HG03521 (cell line): ENCODE measurements around the gene RUNDC1.
"Not testable (repeated sequence)": the region's sequence is repeated elsewhere in the genome, so short reads cannot be mapped to it uniquely, and the experiment has no call there.

Experiments used
- ATAC-seq: cut with Tn5 transposase; IDR thresholded peaks from one replicate; pipeline ENCODE4 v1.9.1; 2021; ENCODE audit warnings: mild to moderate bottlenecking, moderate library complexity; ENCODE audit not compliant: unreplicated experiment

The RUNDC1 gene

DNA sequence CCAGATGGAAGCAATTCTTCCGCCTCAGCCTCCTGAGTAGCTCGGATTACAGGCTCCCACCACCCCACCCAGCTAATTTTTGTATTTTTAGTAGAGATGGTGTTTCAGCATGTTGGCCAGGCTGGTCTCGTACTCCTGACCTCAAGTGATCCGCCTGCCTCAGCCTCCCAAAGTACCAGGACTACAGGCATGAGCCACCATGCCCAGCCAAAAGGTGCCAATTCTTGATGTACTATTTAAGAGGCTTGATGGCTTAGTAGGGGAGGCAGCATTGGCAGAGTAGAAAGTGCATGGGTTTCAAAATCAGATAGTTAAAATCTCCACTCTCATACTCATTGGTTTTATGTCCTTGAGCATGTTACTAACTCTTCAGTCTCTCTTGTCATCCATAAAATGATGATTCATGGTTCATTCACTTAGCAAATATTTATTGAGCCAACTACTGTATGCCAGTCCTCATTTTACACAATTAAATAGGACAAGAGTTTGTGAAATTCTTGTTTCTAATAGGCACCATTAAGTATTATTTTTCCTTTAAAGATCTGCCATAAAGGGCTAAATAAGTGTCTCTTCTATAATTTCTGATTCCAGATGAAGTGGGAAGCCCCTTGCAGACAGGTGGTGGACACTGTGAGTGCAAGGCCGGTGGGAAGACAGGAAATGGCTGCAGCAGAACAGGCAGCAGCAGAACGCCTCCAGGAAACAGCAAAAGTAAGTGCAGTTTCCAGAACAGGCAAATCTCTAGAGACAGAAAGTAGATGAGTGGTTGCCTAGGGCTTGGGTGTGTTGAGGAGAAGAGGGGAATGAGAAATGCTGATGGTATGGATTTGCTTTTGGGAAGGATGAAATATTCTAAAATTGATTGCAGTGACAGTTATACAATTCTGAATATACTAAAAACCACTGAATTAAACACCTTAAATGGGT is 9.6 kb downstream of the RUNDC1 start:
- ATAC-seq = no peak

DNA sequence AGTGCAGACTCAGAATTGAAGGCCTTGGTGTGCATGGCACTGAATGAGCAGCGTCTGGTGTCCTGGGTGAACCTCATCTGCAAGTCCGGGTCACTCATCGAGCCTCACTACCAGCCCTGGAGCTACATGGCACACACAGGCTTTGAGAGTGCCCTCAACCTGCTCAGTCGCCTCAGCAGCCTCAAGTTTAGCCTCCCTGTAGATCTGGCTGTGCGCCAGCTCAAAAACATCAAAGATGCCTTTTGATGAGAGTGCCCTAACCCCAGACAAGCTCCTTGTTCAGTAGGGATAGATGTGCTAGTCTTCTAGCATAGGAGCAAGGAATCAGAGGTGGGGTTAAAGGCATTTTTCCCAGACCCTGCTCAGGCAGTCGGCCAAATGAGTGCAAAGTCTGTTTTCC is 11.1 kb downstream of the RUNDC1 start:
- no peak for ATAC-seq

DNA sequence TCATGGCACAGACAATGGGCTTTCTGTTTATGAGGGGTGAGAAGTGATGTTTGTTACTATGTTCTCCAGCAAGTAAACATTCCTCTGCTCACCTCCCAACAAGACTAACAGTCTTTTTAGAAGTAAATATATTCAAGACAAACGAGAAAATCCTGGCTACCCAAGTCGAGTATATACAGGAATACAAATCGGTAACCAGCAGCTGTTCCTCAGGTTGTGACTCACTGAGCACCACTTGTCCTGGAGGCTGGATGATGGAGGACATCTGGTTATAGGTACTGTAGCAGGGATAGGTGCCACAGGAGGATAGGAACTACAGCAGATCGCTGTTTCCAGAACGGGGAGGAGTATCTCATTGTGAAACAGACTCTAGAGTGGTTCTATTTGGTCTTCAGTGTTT is 12.5 kb downstream of the RUNDC1 start:
- ATAC-seq = no peak

DNA sequence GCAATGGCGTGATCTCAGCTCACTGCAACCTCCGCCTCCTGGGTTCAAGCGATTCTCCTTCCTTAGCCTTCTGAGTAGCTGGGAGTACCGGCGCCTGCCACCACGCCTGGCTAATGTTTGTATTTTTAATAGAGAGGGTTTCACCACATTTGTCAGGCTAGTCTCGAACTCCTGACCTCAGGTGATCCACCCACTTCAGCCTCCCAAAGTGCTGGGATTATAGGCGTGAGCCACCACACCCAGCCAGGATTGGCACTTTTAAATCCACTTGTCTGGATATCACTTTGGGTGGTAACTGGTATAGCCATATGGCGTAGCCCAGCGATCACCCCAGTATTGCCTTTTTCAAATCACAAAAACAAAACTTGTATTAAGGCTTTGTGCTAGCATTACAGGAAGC is 13.5 kb downstream of the RUNDC1 start:
- not testable (repeated sequence) for ATAC-seq

DNA sequence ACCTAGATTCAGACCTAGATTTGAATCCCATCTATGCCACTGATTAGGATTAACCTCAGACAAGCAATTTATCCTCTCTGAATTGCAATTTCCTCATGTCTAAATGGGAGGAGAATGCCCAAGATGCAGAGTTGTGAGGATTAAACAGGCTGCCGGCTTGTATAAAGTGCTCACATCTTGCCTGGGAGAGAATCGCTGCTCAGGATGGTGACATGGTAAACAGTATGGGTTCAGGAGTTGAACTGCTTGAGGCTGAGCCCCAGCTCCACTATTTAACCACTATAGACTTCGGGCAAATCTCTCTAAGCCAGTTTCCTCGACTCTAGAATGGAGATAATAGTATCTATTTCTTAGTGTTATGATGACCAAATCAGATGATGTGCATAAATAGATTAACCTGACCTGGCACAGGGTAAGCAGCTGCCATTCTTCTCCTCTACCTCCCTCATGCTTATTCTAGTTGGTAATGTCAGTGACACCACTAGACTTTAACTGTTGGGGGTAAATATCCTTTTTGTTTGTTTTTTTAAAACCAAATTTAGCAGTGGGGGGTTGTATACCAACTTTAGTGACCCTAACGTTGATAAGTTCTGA is 17.1 kb downstream of the RUNDC1 start:
- no peak for ATAC-seq

DNA sequence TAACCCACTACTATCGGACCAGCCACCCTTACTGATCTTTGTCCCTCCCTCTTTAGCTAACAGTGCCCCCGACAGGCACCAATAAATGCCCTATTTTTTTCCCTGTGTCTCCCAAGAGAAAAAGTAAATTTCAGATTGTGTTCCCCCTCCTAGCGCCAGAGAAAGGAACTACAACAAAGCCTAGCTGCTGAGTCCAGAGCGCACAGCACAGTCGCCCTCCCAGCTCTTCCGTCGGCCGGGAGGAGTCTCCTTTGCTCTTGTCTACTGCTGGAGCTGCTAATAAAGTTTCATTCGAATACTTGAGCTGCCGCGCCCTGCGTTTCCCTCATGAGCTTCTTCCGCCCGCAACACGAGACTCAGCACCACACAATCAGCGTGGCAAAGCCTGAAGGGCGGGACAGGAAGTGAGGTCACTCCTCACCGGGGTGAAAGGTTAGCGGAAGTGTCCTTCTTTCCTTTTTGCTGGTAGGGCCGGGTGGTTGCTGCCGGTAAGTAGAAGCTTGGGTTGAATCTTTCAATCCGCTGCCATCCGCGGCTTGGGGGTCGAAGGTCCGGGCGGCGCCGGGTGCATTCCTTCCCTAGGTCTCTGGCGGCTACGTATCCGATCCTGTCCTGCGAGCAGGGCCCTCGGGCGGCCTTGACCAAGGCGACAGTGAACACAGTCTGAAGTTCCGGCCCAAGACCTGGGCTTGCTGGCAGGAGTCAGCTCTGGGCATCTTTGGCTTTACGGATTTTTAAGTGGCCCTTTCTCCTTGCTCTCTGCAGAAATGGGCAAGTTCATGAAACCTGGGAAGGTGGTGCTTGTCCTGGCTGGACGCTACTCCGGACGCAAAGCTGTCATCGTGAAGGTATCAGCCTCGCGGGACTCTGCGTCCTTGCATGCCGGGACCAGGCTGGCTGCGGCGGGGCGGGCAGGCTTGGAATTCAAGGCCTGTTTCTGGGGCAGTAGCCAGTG is 17.9 kb downstream of the RUNDC1 start, which contains the start of gene RPL27:
Gene RPL27, plus strand, starts transcription at position 436 of the 955 bp plus-strand sequence. Its CDS starts 332 bp downstream, at position 768.
- peak; percentile 92 for ATAC-seq

DNA sequence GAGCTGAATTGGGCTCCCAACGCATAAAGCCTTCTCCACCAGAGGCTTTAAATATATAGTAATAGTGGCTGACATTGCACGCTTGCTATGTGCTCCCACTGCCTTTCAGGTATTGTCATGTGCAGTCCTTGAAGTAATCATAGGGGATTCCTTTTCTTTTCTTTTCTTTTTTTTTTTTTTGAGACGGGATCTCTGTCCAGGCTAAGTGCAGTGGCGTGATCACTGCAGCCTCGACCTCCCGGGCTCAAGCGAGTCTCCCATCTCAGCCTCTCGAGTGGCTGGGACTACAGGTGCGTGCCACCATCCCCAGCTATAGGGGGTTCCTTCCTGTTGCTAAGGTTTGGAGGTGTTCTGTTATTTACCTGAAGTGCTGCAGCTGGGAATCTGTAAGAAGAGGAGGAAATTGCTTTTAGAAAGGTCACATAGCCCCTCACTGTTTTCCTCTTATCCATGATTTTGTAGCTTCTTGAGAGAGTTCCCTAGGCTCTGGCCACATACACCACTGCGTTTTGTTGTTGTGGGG is 18.7 kb downstream of the RUNDC1 start:
- ATAC-seq = no peak

DNA sequence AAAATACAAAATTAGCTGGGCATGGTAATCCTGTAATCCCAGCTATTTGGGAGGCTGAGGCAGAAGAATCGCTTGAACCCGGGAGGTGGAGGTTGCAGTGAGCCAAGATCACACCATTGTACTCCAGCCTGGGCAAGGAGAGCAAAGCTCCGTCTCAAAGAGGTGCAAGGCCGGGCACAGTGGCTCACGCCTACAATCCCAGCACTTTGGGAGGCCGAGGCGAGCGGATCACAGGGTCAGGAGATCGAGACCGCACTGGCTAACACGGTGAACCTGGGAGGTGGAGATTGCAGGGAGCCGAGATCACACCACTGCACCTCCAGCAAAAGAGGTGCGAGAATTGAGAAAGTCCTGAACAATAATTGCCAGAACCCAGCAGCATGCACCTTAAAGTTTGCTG is 20.5 kb downstream of the RUNDC1 start:
- not testable (repeated sequence) for ATAC-seq

DNA sequence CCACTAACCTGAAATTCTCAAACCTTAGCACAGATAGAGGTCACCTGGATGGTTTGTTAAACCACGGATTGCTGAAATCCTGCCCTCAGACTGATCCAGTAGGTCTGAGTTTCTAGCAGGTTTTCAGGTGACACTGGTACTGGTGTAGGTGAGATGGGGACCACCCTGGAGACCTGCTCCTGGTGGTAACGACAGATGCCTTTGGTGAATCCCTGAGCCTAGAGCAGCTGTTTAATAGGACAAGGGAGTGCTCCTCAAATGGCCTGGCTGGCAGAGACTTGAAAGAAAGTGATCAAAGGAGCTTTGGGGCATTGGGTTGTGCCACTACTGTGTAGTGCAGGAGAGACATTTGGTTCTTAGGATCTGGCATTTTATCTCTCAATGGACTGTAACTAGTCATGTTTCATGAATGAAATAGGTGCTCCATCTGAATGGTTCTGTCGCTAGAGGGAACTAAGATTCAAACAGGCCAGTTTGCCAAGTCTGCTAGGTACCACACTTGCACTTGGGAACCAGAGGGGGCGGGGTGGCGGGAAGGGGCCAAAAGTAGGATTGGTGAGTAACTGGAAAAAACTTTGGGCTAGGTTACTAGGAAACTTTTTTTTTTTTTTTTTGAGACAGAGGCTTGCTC is 23.3 kb downstream of the RUNDC1 start:
- ATAC-seq = no peak

DNA sequence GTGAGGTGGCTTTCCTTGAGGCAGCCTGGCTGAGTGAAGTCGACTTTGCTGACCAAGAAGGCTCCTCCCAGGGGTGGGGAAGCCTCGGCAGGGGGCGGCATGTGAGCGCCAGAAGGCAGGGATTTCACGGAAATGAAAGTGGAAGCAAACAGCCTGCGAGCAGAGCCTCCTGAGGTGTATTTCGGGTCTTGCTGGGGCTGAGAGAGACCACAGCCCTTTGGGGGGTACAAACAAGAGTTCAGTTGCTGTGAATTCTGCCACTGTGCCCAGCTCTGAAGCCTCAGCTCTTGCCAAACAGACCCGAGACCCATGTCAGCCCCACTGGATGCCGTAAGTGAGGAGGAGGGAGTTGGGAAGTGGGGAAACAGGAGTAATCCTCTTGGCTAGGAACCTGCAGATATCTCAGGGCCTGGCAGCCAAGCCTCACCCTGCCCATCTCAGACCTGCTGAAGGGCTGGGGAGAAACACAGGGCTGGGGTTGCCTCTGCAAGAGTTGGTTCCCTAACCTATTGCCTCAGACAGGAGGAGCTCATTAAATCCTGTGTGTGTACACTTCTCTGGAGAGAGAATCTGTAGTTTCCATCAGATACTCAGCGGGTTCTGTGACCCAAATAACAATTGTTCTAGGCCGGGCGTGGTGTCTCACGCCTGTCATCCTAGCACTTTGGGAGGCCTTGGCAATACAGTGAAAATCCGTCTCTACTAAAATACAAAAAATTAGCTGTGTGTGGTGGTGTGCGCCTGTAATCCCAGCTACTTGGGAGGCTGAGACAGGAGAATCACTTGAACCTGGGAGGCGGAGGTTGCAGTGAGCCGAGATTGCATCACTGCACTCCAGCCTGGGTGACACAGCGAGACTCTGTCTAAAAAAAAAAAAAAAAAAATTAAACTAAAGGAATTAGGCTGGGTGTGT is 26.5 kb downstream of the RUNDC1 start, which contains the start of gene IFI35:
Gene IFI35, plus strand, starts transcription at position 146 of the 913 bp plus-strand sequence. Its CDS starts 164 bp downstream, at position 310.
- peak; percentile 86 for ATAC-seq

DNA sequence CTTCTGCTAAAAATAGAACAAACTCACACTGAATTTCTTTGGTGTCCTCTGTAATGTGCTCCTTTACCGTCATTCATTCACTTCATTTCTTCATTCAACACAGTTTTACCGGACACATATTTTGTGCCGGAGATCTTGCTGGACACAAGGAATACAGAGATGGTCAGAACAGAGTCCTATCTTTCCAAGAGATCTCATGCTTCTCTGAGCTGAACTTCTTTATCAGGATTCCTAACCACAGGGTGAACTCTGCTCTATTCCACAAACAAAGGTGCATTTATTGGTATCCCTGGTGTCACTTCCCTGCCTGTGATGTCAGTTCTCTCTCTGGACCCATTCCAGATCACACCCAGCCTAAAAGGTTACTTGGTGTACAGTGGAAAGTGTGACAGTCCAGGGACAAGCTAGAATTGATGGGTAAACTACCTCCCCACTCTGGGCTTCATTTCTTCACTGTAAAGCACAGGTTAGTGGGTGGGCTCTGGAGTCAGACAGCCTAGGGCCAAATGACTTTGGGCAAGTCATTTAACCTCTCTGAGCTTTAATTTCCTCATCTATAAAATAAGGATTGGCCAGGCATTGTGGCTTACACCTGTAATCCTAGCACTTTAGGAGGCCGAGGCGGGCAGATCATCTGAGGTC is 30.4 kb downstream of the RUNDC1 start:
- no peak for ATAC-seq

DNA sequence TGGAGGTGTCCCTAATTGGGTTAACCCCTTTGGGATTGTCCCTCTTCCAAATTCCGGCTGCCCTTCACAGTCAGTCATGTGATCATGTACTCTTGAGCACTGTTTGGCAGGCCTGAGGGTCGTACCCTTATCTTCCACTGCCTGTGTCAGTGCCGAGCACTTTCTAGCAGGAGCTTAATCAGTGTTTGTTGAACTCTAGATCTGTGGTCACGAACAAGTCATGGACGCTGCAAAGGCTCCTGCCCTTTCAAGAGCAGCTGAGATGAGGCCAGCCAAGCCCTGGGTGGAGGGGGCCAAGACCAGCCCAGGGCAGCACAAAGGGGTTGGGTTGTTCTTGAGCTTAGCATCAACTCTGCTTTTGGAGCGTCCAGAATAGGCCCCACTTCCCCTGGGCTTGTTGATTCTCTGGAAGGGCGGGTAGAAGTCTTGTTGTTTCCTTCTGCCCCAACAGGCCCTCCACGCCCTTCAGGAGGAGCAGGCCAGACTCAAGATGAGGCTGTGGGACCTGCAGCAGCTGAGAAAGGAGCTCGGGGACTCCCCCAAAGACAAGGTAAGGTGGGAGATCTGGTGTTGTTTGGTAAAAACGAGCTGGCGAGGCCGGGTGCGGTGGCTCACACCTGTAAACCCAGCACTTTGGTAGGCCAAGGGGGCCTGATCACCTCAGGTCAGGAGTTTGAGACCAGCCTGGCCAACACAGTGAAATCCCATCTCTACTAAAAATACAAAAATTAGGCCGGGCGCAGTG is 31.5 kb downstream of the RUNDC1 start:
- no peak for ATAC-seq

DNA sequence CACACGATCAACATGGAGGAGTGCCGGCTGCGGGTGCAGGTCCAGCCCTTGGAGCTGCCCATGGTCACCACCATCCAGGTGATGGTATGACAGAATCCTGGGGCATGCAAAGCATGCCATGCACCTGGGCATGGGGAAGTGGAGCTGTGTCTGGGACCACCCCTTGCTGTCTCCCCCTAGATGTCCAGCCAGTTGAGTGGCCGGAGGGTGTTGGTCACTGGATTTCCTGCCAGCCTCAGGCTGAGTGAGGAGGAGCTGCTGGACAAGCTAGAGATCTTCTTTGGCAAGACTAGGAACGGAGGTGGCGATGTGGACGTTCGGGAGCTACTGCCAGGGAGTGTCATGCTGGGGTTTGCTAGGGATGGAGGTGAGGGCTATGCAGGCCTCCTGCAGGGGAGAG is 32.9 kb downstream of the RUNDC1 start:
- ATAC-seq = no peak

DNA sequence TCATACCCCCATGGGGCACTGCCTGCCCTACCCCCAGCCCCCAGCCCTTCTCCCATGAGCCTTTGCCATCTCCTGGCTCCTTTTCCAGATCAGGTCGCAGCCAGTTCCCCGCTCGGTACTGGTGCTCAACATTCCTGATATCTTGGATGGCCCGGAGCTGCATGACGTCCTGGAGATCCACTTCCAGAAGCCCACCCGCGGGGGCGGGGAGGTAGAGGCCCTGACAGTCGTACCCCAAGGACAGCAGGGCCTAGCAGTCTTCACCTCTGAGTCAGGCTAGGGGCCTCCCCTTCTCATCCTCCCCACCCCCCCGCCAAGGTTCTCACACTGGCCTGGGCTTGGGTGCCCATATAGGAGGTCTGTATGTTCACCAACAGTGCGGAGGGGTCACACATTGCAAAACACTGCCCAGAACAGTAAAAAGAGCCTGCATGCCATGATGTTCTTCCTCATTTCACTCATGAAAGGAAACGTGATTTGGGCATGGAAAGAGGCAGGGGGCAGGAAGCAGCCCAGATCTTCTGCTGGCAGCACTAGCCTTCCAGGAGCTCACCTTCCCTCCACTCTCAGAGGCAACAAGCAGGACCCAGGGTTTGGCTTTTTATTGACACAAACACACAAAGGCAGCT is 33.8 kb downstream of the RUNDC1 start:
- ATAC-seq = no peak

DNA sequence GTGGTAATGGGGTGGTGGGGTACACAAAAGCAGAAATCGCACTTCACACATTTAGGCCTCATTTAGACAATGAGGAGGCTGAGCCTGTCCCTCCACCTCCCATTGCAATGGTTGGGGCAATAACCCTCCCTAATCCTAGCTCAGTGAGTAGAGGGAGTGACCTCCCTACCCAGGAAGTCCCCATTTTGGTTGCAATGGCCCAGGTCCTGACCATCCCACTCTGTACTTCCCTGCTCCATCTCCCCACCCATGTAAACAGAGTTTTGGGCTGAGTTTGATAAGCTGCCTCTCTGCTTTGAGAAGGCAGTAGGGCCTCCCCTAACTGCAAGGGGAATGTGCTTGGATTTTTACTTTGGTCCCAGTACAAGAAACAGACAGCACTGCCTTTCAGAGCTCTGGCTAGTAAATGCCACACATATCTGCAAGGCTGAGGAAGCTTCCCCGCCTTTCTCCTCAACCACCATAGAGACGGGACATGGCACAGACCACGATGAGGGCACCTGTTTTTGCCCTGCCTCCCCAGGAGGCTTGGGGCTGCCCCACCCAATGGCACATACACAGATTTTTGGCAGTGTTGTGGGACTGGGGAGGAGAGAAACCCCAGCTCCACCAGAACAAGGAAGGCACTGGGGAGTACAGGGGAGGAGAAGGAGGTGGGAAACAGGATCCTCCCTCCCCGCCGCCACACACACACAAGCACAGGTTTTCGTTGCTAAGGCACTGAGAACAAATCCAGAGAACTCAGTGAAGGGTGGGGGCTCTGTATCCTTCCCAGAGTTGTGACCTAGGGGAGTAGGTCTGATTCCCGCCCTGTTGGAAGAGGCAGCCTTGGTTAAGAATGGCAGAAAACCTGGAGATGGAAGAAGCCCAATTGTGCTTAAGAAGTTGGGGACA is 34.5 kb downstream of the RUNDC1 start:
- ATAC-seq = no peak

DNA sequence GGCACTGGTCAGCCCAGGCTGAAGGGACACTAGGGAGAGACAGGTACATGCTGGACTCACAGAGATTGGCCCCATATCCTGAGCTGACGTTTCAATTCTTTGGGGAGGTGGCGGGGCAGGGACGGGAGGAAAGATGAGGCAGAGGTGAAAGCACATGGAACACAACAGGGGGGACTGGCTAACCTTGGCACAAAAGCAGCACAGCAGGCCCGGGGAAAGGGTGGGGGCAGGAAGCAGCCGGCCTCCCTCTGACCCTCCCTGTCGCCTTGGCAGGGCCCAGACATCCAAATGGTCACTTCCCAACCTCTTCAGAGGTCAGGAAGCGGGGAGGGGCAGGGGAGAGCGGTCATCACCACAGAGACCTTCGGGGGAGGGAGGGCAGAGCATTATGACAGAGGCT is 35.2 kb downstream of the RUNDC1 start:
- no peak for ATAC-seq

DNA sequence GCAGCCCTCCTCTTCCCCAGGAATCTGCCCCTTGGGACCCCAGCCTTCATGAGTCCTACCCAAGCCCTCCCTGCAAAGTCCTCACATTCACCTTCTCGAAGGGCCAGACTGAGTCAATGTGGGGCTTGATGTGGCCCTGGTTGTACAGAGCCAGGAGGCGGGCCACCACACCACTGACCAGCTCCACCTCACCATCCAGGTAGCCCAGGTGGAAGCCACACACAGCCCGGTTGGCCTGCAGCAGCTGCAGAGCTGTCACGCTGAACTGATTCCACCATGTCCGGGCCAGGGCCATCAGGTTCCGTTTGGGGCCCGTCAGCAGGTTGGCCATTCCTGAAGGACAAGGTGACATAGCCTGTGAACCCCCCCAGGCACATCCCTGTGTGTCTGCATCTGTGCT is 35.9 kb downstream of the RUNDC1 start:
- ATAC-seq = no peak
